Measurements from ENCODE around the gene HS2ST1.
"Not testable (repeated sequence)": the region's sequence is repeated elsewhere in the genome, so short reads cannot be mapped to it uniquely, and the experiment has no call there.

The HS2ST1 gene

DNA sequence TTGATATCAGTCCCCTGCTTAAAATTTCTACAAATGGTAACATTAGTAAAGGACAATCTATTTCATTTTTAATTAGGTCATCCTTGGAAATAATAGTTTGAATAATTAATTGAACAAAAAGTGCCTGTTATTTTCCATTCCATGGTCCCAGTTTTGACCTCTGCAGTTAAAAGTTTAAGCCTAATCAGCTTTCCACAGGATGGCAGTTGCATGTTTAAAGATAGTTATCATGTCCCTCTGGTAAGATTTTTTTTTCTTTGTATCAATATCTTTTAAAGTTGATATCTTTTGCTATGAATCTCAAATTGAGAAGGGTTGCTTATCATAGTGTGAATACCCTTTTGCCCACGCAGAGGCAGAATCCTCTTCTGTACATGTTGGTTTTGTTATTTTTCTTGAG is 90.4 kb downstream of the HS2ST1 start:
- no peak for DNase-seq (ENCODE audit: low read depth)
- no peak overlapping the region for H3K4me3 ChIP-seq (ENCODE audit: low read length)
- TF ChIP-seq, protein P1, sequence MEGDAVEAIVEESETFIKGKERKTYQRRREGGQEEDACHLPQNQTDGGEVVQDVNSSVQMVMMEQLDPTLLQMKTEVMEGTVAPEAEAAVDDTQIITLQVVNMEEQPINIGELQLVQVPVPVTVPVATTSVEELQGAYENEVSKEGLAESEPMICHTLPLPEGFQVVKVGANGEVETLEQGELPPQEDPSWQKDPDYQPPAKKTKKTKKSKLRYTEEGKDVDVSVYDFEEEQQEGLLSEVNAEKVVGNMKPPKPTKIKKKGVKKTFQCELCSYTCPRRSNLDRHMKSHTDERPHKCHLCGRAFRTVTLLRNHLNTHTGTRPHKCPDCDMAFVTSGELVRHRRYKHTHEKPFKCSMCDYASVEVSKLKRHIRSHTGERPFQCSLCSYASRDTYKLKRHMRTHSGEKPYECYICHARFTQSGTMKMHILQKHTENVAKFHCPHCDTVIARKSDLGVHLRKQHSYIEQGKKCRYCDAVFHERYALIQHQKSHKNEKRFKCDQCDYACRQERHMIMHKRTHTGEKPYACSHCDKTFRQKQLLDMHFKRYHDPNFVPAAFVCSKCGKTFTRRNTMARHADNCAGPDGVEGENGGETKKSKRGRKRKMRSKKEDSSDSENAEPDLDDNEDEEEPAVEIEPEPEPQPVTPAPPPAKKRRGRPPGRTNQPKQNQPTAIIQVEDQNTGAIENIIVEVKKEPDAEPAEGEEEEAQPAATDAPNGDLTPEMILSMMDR (IDR thresholded peaks at IDR 0.05; ENCODE audit: insufficient read depth, low read depth, low read length, missing control alignments), result no peak

DNA sequence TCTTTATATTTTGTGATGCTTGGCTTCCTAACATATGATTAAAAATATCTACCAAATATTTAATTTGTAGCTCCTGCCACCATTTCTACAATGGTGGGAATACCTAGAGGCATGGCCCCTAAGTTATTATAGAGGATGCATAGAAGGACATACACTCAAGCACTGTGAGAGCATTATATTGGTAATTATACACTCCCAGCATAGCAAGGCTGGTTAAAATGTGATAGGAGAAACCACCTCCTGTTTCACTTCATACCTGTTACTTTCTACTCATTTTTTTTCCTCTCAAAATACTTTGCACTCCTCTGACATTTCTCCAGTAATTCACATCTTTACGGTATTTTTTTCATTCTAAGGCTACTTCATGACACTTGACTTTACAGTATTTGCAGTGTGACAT is 92.9 kb downstream of the HS2ST1 start:
- TF ChIP-seq, protein P1 (IDR thresholded peaks at IDR 0.05; ENCODE audit: insufficient read depth, low read depth, low read length, missing control alignments), result no peak
- no peak for DNase-seq (ENCODE audit: low read depth)
- no peak overlapping the region for H3K4me3 ChIP-seq (ENCODE audit: low read length)

DNA sequence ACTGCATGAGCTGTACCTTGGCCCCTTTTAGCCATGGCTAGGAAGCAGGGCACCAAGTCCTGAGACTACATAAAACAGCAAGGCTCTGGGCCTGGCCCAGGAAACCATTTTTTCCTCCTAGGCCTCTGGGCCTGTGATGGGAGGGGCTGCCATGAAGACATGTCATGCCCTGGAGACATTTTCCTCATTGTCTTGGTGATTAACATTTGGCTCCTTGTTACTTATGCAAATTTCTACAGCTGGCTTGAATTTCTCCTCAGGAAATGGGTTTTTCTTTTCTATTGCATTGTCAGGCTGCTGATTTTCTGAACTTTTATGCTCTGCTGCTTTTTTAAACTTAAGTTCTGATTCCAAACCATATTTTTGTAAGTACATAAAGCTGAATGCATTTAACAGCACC is 99.0 kb downstream of the HS2ST1 start:
- H3K4me3 ChIP-seq (ENCODE audit: low read length), result not testable (repeated sequence)

DNA sequence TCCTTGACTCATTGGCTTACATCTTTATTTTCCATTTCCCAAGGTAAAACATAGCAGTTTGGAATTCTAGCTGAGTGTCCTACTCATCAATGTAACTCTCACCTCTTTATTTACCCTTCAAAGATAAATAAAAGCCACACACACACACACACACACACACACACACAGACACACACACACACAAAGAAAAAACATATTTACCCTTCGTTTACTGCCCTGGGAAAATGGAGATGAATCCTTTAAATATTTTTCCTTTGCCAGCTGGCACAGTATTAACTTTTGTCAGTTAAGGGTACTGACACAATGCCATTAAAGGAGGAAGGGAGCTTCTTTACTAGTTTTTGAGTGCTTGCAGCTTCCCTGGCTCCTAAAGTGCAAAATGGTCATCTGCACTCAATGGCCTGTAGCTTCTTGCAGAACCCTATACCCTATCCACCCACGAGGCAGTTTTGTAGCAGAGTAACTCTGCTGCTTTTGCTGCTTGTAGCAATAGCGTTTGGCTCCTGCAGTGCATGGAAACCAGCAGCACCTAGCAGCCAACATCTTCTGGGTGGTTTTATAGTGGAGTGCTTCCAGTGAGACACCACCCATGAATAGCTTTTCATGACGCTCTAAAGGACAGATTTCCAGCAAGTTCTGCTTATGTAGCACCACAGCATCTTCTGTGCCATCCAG is 103.7 kb downstream of the HS2ST1 start:
- no peak for DNase-seq (ENCODE audit: low read depth)
- TF ChIP-seq, protein P1 (IDR thresholded peaks at IDR 0.05; ENCODE audit: insufficient read depth, low read depth, low read length, missing control alignments), result no peak
- no peak overlapping the region for H3K4me3 ChIP-seq (ENCODE audit: low read length)

More for the DNA sequence above, 99.0 kb downstream of the HS2ST1 start:
- DNase-seq (ENCODE audit: low read depth), result not testable (repeated sequence)

DNA sequence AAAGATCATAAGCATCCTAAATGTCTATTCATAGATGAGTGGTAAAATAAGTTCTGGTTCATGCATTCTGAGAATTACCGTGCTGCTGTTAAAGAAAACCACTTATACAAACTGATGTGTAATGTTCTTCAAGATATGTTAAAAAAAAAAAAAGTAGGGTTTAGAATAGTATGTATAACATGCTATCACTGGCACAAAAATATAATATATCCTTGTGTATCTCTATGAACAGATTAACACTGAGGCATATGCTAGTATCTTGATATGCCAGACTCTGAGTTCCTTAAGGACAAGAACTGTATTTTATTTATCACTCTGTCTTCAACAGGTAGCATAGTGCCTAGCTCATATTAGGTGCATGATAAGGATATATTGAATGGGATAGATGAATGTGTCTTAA is 108.9 kb downstream of the HS2ST1 start:
- no peak for DNase-seq (ENCODE audit: low read depth)
- H3K4me3 ChIP-seq (ENCODE audit: low read length), result no peak overlapping the region
- TF ChIP-seq, protein P1 (IDR thresholded peaks at IDR 0.05; ENCODE audit: insufficient read depth, low read depth, low read length, missing control alignments), result no peak

DNA sequence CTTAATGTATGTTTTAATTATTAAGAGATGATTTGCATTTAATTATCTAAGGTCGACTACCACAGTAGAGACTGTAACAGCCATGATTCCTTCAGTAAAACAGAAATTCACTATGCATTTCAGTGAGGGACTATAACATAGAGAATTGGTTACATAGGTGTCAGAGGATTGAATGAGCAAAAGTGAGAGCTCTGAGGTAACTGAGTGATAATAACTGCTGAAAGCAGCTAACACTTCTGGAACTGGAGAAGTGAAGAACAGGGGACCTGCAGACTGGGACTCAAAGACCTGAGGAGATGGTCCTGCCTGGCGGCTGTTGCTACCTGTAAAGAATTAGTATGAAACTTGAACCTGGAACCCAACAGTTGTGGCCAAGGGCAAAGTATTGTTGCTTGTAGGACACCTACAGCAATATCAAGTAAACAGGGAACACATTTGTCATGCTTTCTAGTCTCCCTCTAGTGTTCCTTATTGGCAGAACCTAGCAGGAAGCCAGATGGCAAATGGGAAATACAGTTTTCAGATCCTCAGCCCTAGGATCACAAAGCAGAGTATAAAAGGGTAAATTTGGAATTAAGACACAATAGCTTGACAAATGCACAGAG is 110.6 kb downstream of the HS2ST1 start:
- TF ChIP-seq, protein P1 (IDR thresholded peaks at IDR 0.05; ENCODE audit: insufficient read depth, low read depth, low read length, missing control alignments), result peak; percentile 79
- DNase-seq (ENCODE audit: low read depth), result peak; percentile 54
- H3K4me3 ChIP-seq (ENCODE audit: low read length), result no peak overlapping the region

DNA sequence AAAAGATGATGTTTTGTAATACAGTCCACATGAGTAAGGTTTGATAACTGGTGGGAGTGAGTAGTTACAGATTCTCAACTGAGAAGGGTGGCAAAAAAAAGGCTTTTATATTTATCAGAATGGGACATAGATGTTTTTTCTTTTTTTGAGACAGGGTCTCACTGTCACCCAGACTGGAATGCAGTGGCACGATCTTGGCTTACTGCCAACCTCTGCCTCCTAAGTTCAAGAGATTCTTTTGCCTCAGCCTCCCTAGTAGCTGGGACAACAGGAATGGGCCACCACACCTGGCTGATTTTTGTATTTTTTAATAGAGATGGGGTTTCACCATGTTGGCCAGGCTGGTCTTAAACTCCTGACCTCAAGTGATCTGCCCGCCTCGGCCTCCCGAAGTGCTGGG is 113.1 kb downstream of the HS2ST1 start:
- DNase-seq (ENCODE audit: low read depth); H3K4me3 ChIP-seq (ENCODE audit: low read length): not testable (repeated sequence)

DNA sequence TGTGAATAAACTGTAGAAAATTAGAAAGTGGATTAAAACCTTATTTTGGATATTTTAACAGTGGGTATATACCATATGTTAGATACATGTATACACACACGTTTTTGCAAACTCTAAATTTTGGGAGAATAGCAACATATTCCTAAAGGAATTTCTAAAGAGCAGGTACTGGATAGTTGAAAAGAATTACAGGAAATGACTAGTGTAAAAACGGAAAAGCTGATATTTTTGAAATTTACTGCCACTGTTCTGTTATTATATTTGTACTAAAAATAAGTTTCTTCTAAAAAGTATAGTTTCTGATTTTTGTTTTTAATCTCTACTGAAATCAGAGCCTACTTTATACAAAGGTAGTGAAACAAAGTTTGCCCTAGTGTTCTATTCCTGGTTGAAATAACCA is 114.1 kb downstream of the HS2ST1 start:
- TF ChIP-seq, protein P1 (IDR thresholded peaks at IDR 0.05; ENCODE audit: insufficient read depth, low read depth, low read length, missing control alignments), result no peak
- H3K4me3 ChIP-seq (ENCODE audit: low read length), result no peak overlapping the region
- no peak for DNase-seq (ENCODE audit: low read depth)
